NCI-H2029 treated with DMSO at 0.1 percent for 48 hours (cell line): ENCODE data around the gene GHITM.
"Not testable (repeated sequence)": the region's sequence is repeated elsewhere in the genome, so short reads cannot be mapped to it uniquely, and the experiment has no call there.

Source experiments
- DNase-seq: peaks from one replicate; lab custom pipeline; 2025; lab: John Stamatoyannopoulos, UW

Gene GHITM

GRCh38 chr10:84148006-84148597, 8.8 kb downstream of the GHITM start:
- DNase-seq: not testable (repeated sequence)

GRCh38 chr10:84149854-84150253, 10.5 kb downstream of the GHITM start:
- DNase-seq: no peak

- DNase-seq: no peak
These were observed 13.5 kb downstream of the GHITM start for GRCh38 chr10:84152769-84153168.

GRCh38 chr10:84155521-84155920, 16.2 kb downstream of the GHITM start:
- DNase-seq: no peak

- DNase-seq: no peak
These were observed 16.7 kb downstream of the GHITM start for GRCh38 chr10:84156009-84156408.

GRCh38 chr10:84156768-84157167, 17.5 kb downstream of the GHITM start:
- no peak for DNase-seq

GRCh38 chr10:84158061-84158460, 18.8 kb downstream of the GHITM start:
- DNase-seq: no peak

- no peak for DNase-seq
These were observed 19.2 kb downstream of the GHITM start for GRCh38 chr10:84158550-84158949.

GRCh38 chr10:84159076-84159685, 19.9 kb downstream of the GHITM start:
- no peak for DNase-seq

GRCh38 chr10:84160663-84161362, 21.5 kb downstream of the GHITM start:
- DNase-seq: no peak

GRCh38 chr10:84163996-84164395, 24.7 kb downstream of the GHITM start:
- DNase-seq: no peak

GRCh38 chr10:84164442-84164841, 25.1 kb downstream of the GHITM start:
- no peak for DNase-seq

- no peak for DNase-seq
These were observed 27.4 kb downstream of the GHITM start for GRCh38 chr10:84166620-84167288.

GRCh38 chr10:84167289-84167653, 28.0 kb downstream of the GHITM start:
- not testable (repeated sequence) for DNase-seq

- DNase-seq: not testable (repeated sequence)
These were observed 29.1 kb downstream of the GHITM start for GRCh38 chr10:84168382-84168781.

- DNase-seq: not testable (repeated sequence)
These were observed 31.9 kb downstream of the GHITM start for GRCh38 chr10:84171237-84171636.

- not testable (repeated sequence) for DNase-seq
These were observed 32.6 kb downstream of the GHITM start for GRCh38 chr10:84171700-84172466.

GRCh38 chr10:84172467-84173356, 33.4 kb downstream of the GHITM start:
- DNase-seq: no peak

- no peak for DNase-seq
These were observed 34.2 kb downstream of the GHITM start, which contains the start of gene GPR15LG for GRCh38 chr10:84173501-84173929. Gene GPR15LG, plus strand, starts transcription at chr10:84173801. Its CDS starts 51 bp downstream, at chr10:84173852.

GRCh38 chr10:84175436-84175835, 36.1 kb downstream of the GHITM start:
- no peak for DNase-seq

GRCh38 chr10:84176351-84176750, 37.0 kb downstream of the GHITM start:
- DNase-seq: no peak
